ENCODE measurements around the gene RFX2. TPM values are rescaled to one million over a fixed set of nuclear protein-coding genes. Genes with fewer than 3 reads are reported as not detected.

RFX2 gene
- total RNA-seq, 2 donors from 2014 or later, result 12.7 to 16.1 TPM

GRCh38 chr19:6065685-6066374 is 44.5 kb downstream of the RFX2 start:
- peak; percentile 80 for DNase-seq (ENCODE audit: low spot score)
- Histone ChIP-seq H3K27ac (peak overlapping the region; percentile 74 to 94), H3K27me3 (no peaks in the 10 kb centered on the region), H3K4me1 (peaks cover 0 to 85% of the 10 kb centered on the region in 2 donors), H3K4me3 (peak overlapping the region in 1 of 2 donors; percentile 9), H3K9me3 (no peaks in the 10 kb centered on the region), H3K36me3 (no peaks in the 10 kb centered on the region)
- TF ChIP-seq CTCF (IDR thresholded peaks at IDR 0.05), result no peak

GRCh38 chr19:6064336-6065073 is 45.8 kb downstream of the RFX2 start:
- no peaks in the 10 kb centered on the region for H3K27me3 ChIP-seq
- H3K36me3 ChIP-seq, result no peaks in the 10 kb centered on the region
- no peak overlapping the region for H3K4me3 ChIP-seq
- no peaks in the 10 kb centered on the region for H3K9me3 ChIP-seq
- TF ChIP-seq CTCF (IDR thresholded peaks at IDR 0.05), result no peak
- no peak for DNase-seq (ENCODE audit: low spot score)
- H3K4me1 ChIP-seq, result peaks cover 0 to 94% of the 10 kb centered on the region in 2 donors
- H3K27ac ChIP-seq, result peak overlapping the region; percentile 28 to 74

- Histone ChIP-seq H3K27ac (peak overlapping the region; percentile 91 to 98), H3K4me3 (no peak overlapping the region), H3K27me3 (no peaks in the 10 kb centered on the region), H3K36me3 (no peaks in the 10 kb centered on the region), H3K9me3 (no peaks in the 10 kb centered on the region), H3K4me1 (peaks cover 0 to 96% of the 10 kb centered on the region in 2 donors)
- no peak for DNase-seq (ENCODE audit: low spot score)
- TF ChIP-seq CTCF (IDR thresholded peaks at IDR 0.05), result no peak
Observed at GRCh38 chr19:6063576-6064335, 46.5 kb downstream of the RFX2 start.

GRCh38 chr19:6062961-6063575 is 47.2 kb downstream of the RFX2 start:
- no peaks in the 10 kb centered on the region for H3K27me3 ChIP-seq
- no peak overlapping the region for H3K4me3 ChIP-seq
- peak; percentile 53 for DNase-seq (ENCODE audit: low spot score)
- no peaks in the 10 kb centered on the region for H3K36me3 ChIP-seq
- TF ChIP-seq CTCF (IDR thresholded peaks at IDR 0.05), result no peak
- H3K9me3 ChIP-seq, result no peaks in the 10 kb centered on the region
- H3K27ac ChIP-seq, result peak overlapping the region; percentile 91 to 98
- H3K4me1 ChIP-seq, result peaks cover 0 to 96% of the 10 kb centered on the region in 2 donors

GRCh38 chr19:6062274-6062673 is 48.0 kb downstream of the RFX2 start:
- H3K4me1 ChIP-seq, result peaks cover 0 to 96% of the 10 kb centered on the region in 2 donors
- H3K27me3 ChIP-seq, result no peaks in the 10 kb centered on the region
- no peaks in the 10 kb centered on the region for H3K36me3 ChIP-seq
- peak; percentile 88 for DNase-seq (ENCODE audit: low spot score)
- TF ChIP-seq CTCF (IDR thresholded peaks at IDR 0.05), result no peak
- H3K9me3 ChIP-seq, result no peaks in the 10 kb centered on the region
- H3K27ac ChIP-seq, result peak overlapping the region; percentile 91 to 98
- no peak overlapping the region for H3K4me3 ChIP-seq
